HG03520 (cell line): ENCODE data around the gene ZNF653.

Experiments used
- ATAC-seq: cut with Tn5 transposase; IDR thresholded peaks from one replicate; pipeline ENCODE4 v1.9.1; 2021; ENCODE audit warnings: mild to moderate bottlenecking, moderate library complexity; ENCODE audit not compliant: unreplicated experiment

Gene ZNF653

DNA sequence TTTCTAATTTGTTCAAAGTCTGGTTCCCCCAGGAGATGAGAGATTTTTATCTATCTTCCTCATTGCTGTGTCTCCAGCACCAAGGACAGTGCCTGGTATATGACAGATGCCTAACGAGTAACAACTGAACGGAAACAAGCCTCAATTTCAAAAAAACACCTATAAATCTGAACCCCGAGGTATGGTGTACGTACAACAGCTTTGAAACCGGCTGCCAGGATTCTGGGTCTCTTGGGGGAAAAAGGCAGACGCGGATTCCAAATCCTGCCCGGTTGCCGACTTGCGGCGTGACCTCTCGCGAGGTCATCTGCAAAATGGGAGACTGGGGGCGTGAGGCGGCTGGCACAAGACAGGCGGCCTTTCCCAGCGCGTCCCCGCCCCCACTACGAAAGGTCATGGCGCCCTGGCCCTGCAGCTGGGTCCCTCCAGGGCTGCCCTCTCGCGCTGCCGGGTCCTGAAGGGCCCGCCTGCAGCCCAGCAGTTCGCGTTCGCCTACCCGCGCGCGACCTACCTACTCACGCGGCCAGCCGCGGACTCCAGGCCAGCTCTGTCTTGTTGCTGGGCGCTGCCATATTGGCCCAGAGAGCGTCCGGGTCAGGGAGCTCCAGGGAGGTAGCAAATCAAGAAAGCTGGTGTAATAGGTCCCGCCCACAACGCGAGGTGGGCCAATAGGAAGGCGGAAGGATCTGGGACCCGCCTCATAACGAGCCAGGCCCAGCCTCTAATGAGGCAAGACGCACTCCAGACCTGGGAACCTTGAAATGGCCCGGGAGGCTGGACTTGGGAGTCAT is 23.1 kb upstream of the ZNF653 start, which contains the start of gene ECSIT:
Gene ECSIT, minus strand, starts transcription at position 584 of the 791 bp plus-strand sequence. CDS start 9,964 bp downstream, outside the sequence.
- ATAC-seq: peak; percentile 92

GRCh38 chr19:11519138-11519537 is 13.5 kb upstream of the ZNF653 start:
- ATAC-seq: no peak

DNA sequence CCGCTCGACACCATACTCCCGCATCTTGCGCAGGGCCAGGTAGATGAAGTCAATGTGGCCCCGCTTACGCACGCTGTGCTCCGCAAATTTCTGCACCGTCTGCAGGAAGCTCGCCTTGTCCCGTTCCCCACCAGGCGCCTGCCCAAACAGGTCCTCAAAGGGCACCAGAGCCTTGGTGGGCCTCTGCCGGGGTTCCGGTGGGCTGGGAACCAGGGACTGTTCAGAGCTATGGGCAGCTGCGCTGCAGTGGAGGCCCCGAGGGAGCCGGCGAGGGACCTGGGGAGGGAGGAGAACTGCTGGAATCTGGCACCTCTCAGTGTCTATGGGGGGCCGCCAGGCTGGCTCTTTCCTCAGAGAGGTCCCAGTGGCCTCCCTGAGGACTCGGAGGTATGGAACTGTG is 8.3 kb upstream of the ZNF653 start:
- no peak for ATAC-seq

GRCh38 chr19:11510444-11510843 is 4.8 kb upstream of the ZNF653 start:
- no peak for ATAC-seq

DNA sequence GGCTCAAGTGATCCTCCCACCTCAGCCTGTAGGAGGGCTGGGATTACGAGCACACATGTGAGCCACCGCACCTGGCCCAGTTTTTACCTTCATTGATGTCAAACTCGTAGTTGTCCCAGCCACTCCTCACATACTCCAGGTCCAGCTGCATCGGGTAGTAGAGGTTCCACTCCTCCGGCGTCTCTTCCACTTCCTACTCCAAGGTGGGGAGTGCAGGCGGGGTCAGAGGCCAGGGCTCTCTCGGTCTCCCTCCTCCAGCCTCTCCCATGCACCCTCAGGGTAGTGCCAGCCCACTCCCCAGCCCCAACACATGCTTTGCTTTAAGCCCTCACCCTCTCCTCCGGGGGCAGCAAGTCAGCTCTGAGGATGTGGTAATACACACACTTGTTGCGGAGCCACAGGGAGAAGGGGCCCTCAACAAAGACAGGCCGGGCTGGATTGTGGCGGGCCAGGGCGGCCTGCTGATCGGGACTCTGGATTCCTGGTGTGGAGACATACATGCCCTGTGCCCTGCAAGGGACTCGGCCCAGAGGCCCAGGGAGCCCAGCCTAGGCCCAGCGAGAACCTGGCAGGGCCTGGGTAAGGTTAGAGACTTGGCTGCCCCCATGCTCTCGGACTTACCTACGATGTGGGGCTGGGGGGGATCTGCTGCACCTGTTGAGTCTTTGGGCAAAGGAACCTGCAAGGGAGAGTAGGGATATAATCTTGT is 1.9 kb upstream of the ZNF653 start:
- no peak for ATAC-seq

DNA sequence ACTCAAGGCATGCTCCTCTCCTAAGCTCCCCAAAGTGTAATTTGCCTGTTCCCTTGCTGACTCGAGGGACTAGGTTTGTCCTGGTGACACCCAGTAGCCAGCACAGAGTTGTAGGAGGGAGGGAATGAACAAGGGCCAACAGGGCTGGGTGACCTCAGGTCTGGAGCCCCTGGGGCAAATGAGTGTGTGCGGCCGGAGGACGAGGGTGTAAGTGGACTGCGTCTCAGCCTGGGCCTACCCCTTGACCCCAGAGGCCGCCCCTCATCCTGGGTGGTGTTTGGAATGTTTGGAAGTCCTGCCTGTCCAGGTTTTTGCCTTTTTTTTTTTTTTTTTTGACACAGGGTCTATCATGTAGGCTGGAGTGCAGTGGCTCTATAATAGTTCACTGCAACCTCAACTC is 1.3 kb upstream of the ZNF653 start:
- ATAC-seq: no peak

- ATAC-seq: peak; percentile 25
Measured at GRCh38 chr19:11506101-11506555, 489 bp upstream of the ZNF653 start.

- peak; percentile 78 for ATAC-seq
Measured at GRCh38 chr19:11505032-11505503, 571 bp downstream of the ZNF653 start.

GRCh38 chr19:11504502-11505031 is 1.1 kb downstream of the ZNF653 start:
- no peak for ATAC-seq

DNA sequence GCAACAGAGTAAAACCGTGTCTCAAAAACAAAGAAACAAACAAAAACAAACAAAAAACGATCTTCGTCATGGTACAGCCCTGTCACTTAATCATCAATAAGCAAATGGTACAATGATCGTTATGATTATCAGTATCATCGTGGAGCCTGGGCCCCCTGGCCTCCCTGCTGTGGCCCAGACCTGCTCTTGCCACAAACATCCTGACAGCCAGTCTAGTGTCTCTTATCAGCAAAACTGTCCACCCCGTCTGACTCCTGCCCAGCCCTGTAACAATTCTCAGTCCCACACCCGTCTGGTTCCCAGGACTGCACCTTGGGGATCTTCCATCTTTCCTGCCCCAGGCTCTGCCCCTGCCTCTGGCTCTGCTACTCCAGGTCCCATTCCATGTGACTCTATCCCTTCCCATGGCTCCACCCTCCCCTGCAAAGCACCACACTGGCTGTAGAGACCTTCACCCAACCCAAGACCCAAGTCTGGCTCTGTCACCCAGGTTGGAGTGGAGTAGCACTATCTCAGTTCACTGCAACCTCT is 5.7 kb downstream of the ZNF653 start:
- ATAC-seq: no peak

DNA sequence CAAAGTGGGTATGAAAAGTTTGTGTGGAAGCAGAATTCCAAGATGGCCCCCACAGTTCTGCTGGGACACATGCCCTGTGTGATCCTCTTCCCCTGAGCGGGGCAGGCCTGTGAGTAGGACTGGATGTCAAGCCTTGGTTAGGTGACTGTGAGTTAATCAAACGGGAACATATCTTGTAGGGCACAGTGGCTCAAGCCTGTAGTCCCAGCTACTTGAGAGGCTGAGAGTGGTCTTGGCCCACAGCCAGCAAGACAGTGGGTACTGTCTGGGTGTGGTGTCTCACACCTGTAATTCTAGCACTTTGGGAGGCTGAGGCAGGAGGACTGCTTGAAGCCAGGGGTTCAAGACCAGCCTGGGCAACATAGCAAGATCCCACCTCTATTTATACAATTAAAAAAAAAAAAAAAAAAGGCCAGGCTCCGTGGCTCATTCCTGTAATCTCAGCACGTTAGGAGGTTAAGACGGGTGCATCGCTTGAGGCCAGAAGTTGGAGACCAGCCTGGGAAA is 6.4 kb downstream of the ZNF653 start:
- no peak for ATAC-seq

GRCh38 chr19:11496391-11497163 is 9.1 kb downstream of the ZNF653 start:
- ATAC-seq: no peak

DNA sequence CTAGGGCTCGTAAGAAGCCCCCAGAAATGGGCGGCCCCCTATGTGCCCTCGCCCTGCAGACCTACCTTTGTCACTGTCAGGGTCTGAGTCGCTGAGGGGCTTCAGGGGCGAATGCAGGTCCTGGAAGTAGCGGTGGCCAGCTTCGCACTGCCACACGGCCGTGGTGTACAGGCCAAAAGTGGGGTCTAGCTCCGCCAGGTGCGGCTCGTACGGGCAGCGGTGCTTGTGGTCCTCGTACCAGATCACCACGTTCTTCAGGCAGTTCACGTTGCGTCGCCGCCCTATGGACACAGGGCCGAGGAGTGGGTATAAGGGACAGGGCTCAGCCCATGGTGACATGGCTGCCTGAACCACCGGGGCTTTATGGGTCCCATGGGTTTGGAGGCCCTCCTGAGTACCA is 9.8 kb downstream of the ZNF653 start:
- ATAC-seq: no peak

DNA sequence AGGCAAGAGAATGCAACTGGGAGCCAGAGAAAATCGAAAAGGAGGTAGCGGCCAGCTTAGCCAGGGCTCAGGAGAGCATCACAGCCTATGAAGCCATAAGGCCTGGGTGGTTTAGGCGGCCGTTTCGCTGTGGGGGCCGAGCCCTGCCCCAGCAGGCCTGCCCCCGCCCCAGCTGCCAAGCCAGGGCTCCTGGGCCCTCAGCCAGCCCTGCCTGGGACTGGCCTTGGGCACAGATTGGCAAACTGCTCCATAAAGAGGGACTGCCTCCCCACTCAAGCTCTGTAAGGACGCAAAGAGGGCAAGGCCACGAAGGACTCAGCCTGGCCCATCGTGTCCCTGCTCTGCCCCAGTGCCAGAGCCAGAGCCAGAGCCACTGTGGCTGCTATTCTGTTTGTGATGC is 10.2 kb downstream of the ZNF653 start:
- no peak for ATAC-seq

DNA sequence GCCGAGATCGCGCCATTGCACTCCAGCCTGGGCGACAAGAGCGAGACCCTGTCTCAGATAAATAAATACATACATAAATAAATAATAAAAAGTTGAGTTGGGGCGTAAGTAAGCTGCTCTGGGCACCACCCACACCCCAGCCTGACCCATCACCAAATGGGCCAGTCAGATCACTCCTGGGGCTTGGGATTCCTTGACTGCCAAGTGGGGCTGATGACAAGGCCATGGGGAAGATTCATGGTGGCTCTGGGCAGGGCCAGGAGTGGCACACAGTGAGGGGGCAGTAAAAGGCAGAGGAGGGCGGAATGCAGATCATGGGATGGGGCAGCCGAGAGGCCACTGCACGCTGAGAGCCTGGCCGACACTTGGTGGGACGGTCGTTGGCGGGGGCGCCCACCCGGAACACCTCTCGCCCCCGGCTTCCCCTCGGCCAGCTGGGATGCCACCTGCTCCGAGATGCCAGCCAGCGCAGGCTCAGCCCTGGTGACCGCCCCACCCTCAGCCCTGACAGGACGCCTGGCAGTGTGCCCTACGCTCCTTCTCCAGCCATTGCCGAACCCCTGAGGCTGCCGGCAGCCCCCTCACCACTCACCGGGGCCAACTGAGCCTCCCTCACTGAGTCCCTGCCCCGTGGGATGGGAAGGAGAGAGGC is 10.9 kb downstream of the ZNF653 start:
- no peak for ATAC-seq

GRCh38 chr19:11489378-11489777 is 16.3 kb downstream of the ZNF653 start:
- no peak for ATAC-seq

- ATAC-seq: no peak
Measured at GRCh38 chr19:11486661-11487503, 18.8 kb downstream of the ZNF653 start.

DNA sequence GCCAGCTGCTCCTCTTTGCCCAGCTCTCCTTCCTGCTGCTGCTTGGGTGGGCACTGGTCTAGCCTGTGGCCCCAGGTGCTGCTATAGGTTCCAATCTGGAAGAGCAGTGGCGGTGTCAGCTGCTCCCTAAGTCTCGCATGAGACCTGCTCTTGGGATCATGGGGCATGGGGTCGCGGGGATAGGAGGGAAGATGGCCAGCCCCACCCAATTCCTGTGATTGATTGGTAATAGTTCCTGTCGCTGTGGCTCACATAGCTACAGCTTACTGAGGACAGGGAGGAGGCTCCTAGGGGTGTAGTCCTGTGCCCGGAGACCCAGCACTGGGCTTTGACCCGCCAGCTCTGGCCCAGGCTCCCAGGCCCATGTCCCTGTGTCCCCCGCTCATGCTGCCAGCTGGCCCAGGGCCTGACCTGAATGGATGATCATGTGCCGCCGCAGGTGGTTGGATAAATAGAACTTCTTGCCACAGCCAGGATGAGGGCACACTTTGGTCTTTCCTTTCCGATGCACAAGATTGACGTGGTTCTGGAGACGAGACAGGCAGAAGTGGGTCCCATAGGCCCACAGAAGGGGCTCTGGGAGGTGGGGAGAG is 20.3 kb downstream of the ZNF653 start:
- ATAC-seq: no peak
